ENCODE measurements around the gene TNS1.

- no peak for TF ChIP-seq EZH2 (IDR thresholded peaks at IDR 0.05; ENCODE audit: insufficient read depth, poor library complexity, severe bottlenecking)
- TF ChIP-seq EZH2phosphoT487 (IDR thresholded peaks at IDR 0.05; ENCODE audit: insufficient read depth, low read depth) = no peak
These were observed 65.3 kb downstream of the TNS1 start for GRCh38 chr2:217937446-217937845.

Measured in GM23248 (cell line).